MG63 (cell line): ENCODE measurements around the gene DERL3. TPM values are rescaled to one million over a fixed set of nuclear protein-coding genes. Genes with fewer than 3 reads are reported as not detected.

Source experiments
- DNase-seq: peaks from one replicate; pipeline ENCODE4 v3.0.0-alpha.2; 2020
- H3K27me3 ChIP-seq: fragments of 250-450 bp; sonication (Bioruptor Pico); 2 replicates; pipeline ENCODE4 v1.5.1; 2020; ENCODE audit warnings: mild to moderate bottlenecking, moderate library complexity
- H3K36me3 ChIP-seq: fragments of 250-450 bp; sonication (Bioruptor Pico); 2 replicates; pipeline ENCODE4 v1.5.1; 2020; ENCODE audit warnings: mild to moderate bottlenecking, moderate library complexity
- H3K4me3 ChIP-seq: fragments of 250-450 bp; sonication (Bioruptor Pico); 2 replicates; pipeline ENCODE4 v1.5.1; 2020; ENCODE audit warnings: mild to moderate bottlenecking, moderate library complexity
- H3K9me3 ChIP-seq: fragments of 250-450 bp; sonication (Bioruptor Pico); 2 replicates; pipeline ENCODE4 v1.5.1; 2020; ENCODE audit warnings: mild to moderate bottlenecking, moderate library complexity
- total RNA-seq: library from RNA; depleted of rRNA; stranded (reverse); fragments of >200 nt; shearing (Covaris generic); gene quantifications from 2 replicates; pipeline ENCODE4 v1.2.3, GENCODE V29; 2014; ENCODE audit warnings: low replicate concordance; rRNA removed

Gene DERL3
- total RNA-seq, 1 experiment from 2014 or later, result 0.72 TPM

- Histone ChIP-seq H3K27me3 (no peaks in the 10 kb centered on the region), H3K4me3 (no peak overlapping the region), H3K36me3 (peaks cover 43% of the 10 kb centered on the region), H3K9me3 (no peaks in the 10 kb centered on the region)
- DNase-seq, result no peak
These were observed 38.2 kb downstream of the DERL3 start for GRCh38 chr22:23800297-23801237.

- H3K9me3 ChIP-seq, result no peaks in the 10 kb centered on the region
- peaks cover 53% of the 10 kb centered on the region for H3K36me3 ChIP-seq
- H3K27me3 ChIP-seq, result no peaks in the 10 kb centered on the region
- DNase-seq, result no peak
- H3K4me3 ChIP-seq, result no peak overlapping the region
These were observed 42.3 kb downstream of the DERL3 start for GRCh38 chr22:23796461-23796860.

- no peak for DNase-seq
- Histone ChIP-seq H3K9me3 (no peaks in the 10 kb centered on the region), H3K27me3 (no peaks in the 10 kb centered on the region), H3K36me3 (peaks cover 58% of the 10 kb centered on the region), H3K4me3 (no peak overlapping the region)
These were observed 45.5 kb downstream of the DERL3 start for GRCh38 chr22:23793326-23793725.

- Histone ChIP-seq H3K4me3 (no peak overlapping the region), H3K36me3 (peaks cover 52% of the 10 kb centered on the region), H3K9me3 (no peaks in the 10 kb centered on the region), H3K27me3 (no peaks in the 10 kb centered on the region)
- no peak for DNase-seq
These were observed 46.8 kb downstream of the DERL3 start for GRCh38 chr22:23791738-23792645.

GRCh38 chr22:23790819-23791737 lies 47.7 kb downstream of the DERL3 start:
- Histone ChIP-seq H3K4me3 (no peak overlapping the region), H3K36me3 (peaks cover 46% of the 10 kb centered on the region), H3K27me3 (no peaks in the 10 kb centered on the region), H3K9me3 (no peaks in the 10 kb centered on the region)
- DNase-seq, result no peak

GRCh38 chr22:23789638-23790037 lies 49.2 kb downstream of the DERL3 start:
- H3K4me3 ChIP-seq, result no peak overlapping the region
- H3K9me3 ChIP-seq, result no peaks in the 10 kb centered on the region
- peaks cover 35% of the 10 kb centered on the region for H3K36me3 ChIP-seq
- no peaks in the 10 kb centered on the region for H3K27me3 ChIP-seq
- no peak for DNase-seq

GRCh38 chr22:23789121-23789520 lies 49.7 kb downstream of the DERL3 start:
- no peak overlapping the region for H3K4me3 ChIP-seq
- H3K36me3 ChIP-seq, result peaks cover 31% of the 10 kb centered on the region
- DNase-seq, result no peak
- H3K9me3 ChIP-seq, result no peaks in the 10 kb centered on the region
- no peaks in the 10 kb centered on the region for H3K27me3 ChIP-seq

- no peaks in the 10 kb centered on the region for H3K27me3 ChIP-seq
- H3K9me3 ChIP-seq, result no peaks in the 10 kb centered on the region
- no peak for DNase-seq
- H3K36me3 ChIP-seq, result peaks cover 21% of the 10 kb centered on the region
- H3K4me3 ChIP-seq, result peak overlapping the region; percentile 91
These were observed 50.9 kb downstream of the DERL3 start for GRCh38 chr22:23787910-23788309.

GRCh38 chr22:23787600-23787896 lies 51.3 kb downstream of the DERL3 start:
- peak overlapping the region; percentile 91 for H3K4me3 ChIP-seq
- DNase-seq, result no peak
- no peaks in the 10 kb centered on the region for H3K9me3 ChIP-seq
- no peaks in the 10 kb centered on the region for H3K27me3 ChIP-seq
- peaks cover 18% of the 10 kb centered on the region for H3K36me3 ChIP-seq

- Histone ChIP-seq H3K36me3 (peaks cover 16% of the 10 kb centered on the region), H3K9me3 (no peaks in the 10 kb centered on the region), H3K4me3 (peak within 1 kb of the TSS; percentile 91), H3K27me3 (no peaks in the 10 kb centered on the region)
- DNase-seq, result peak; percentile 87
These were observed 51.8 kb downstream of the DERL3 start, which contains the start of gene SMARCB1 for GRCh38 chr22:23786752-23787599. Gene SMARCB1 (plus strand): TSS chr22:23786966. CDS start chr22:23787170, 204 bp downstream.

- peak overlapping the region; percentile 91 for H3K4me3 ChIP-seq
- H3K27me3 ChIP-seq, result no peaks in the 10 kb centered on the region
- no peaks in the 10 kb centered on the region for H3K9me3 ChIP-seq
- H3K36me3 ChIP-seq, result peaks cover 12% of the 10 kb centered on the region
- no peak for DNase-seq
These were observed 52.5 kb downstream of the DERL3 start for GRCh38 chr22:23786261-23786710.

Other genes with a start within 250 kb of the DERL3 start
- not detected in 2 replicates for gene DRICH1, start 206.7 kb downstream of the DERL3 start, total RNA-seq
- gene RGL4, start 148.0 kb downstream of the DERL3 start, total RNA-seq, result not detected in 2 replicates
- 2.4 and 3.9 TPM in 2 replicates for gene ZNF70, start 87.9 kb downstream of the DERL3 start, total RNA-seq
- gene VPREB3, start 84.6 kb downstream of the DERL3 start, total RNA-seq, result not detected in 2 replicates
- gene C22orf15, start 76.0 kb downstream of the DERL3 start, total RNA-seq, result 0.30 TPM in 1 of 2 replicates, not detected in the other
- gene CHCHD10, start 71.0 kb downstream of the DERL3 start, total RNA-seq, result 0.26 TPM in 1 of 2 replicates, not detected in the other
- gene MMP11, start 66.2 kb downstream of the DERL3 start, total RNA-seq, result 2.0 and 4.9 TPM in 2 replicates
- gene SMARCB1, start 52.0 kb downstream of the DERL3 start, total RNA-seq, result 70.8 and 109 TPM in 2 replicates
- gene SLC2A11, start 18.9 kb upstream of the DERL3 start, total RNA-seq, result 0.27 and 0.30 TPM in 2 replicates
- gene MIF, start 55.4 kb upstream of the DERL3 start, total RNA-seq, result 527 and 1,011 TPM in 2 replicates
- 23.8 and 23.9 TPM in 2 replicates for gene GSTT2B, start 122.2 kb upstream of the DERL3 start, total RNA-seq
- gene DDTL, start 127.9 kb upstream of the DERL3 start, total RNA-seq, result 4.7 and 6.6 TPM in 2 replicates
- gene DDT, start 135.4 kb upstream of the DERL3 start, total RNA-seq, result 64.9 and 160 TPM in 2 replicates
- 0.30 and 1.6 TPM in 2 replicates for gene GSTT2, start 141.1 kb upstream of the DERL3 start, total RNA-seq
- not detected in 2 replicates for gene GSTT4, start 166.4 kb upstream of the DERL3 start, total RNA-seq
- 16.3 and 25.1 TPM in 2 replicates for gene CABIN1, start 172.3 kb upstream of the DERL3 start, total RNA-seq